ENCODE measurements around the gene RASSF6.

GRCh38 chr4:73588613-73589012, 31.6 kb downstream of the RASSF6 start:
- TF ChIP-seq, protein P1, sequence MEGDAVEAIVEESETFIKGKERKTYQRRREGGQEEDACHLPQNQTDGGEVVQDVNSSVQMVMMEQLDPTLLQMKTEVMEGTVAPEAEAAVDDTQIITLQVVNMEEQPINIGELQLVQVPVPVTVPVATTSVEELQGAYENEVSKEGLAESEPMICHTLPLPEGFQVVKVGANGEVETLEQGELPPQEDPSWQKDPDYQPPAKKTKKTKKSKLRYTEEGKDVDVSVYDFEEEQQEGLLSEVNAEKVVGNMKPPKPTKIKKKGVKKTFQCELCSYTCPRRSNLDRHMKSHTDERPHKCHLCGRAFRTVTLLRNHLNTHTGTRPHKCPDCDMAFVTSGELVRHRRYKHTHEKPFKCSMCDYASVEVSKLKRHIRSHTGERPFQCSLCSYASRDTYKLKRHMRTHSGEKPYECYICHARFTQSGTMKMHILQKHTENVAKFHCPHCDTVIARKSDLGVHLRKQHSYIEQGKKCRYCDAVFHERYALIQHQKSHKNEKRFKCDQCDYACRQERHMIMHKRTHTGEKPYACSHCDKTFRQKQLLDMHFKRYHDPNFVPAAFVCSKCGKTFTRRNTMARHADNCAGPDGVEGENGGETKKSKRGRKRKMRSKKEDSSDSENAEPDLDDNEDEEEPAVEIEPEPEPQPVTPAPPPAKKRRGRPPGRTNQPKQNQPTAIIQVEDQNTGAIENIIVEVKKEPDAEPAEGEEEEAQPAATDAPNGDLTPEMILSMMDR (IDR thresholded peaks at IDR 0.05) = no peak
- TF ChIP-seq EZH2 (IDR thresholded peaks at IDR 0.05) = no peak

Data from neural progenitor cell (in vitro differentiated cells).